ENCODE data around the gene FTO.

The FTO gene

GRCh38 chr16:54118846-54119245, 414.9 kb downstream of the FTO start:
- no peak for DNase-seq (ENCODE audit: low read depth, low spot score)

- DNase-seq (ENCODE audit: low read depth, low spot score): no peak
Measured at GRCh38 chr16:54120846-54121480, 417.0 kb downstream of the FTO start.

GRCh38 chr16:54121539-54122295, 417.8 kb downstream of the FTO start:
- no peak for DNase-seq (ENCODE audit: low read depth, low spot score)

- DNase-seq (ENCODE audit: low read depth, low spot score): no peak
Measured at GRCh38 chr16:54123766-54124165, 419.8 kb downstream of the FTO start.

- no peak for DNase-seq (ENCODE audit: low read depth, low spot score)
Measured at GRCh38 chr16:54125751-54126655, 422.0 kb downstream of the FTO start.

GRCh38 chr16:54126907-54127306, 423.0 kb downstream of the FTO start:
- DNase-seq (ENCODE audit: low read depth, low spot score): no peak

- no peak for DNase-seq (ENCODE audit: low read depth, low spot score)
Measured at GRCh38 chr16:54128629-54129234, 424.8 kb downstream of the FTO start.

GRCh38 chr16:54129810-54130209, 425.9 kb downstream of the FTO start:
- DNase-seq (ENCODE audit: low read depth, low spot score): no peak

GRCh38 chr16:54135361-54136275, 431.7 kb downstream of the FTO start:
- DNase-seq (ENCODE audit: low read depth, low spot score): no peak

GRCh38 chr16:54136276-54136625, 432.3 kb downstream of the FTO start:
- DNase-seq (ENCODE audit: low read depth, low spot score): no peak

GRCh38 chr16:54140057-54140787, 436.3 kb downstream of the FTO start:
- no peak for DNase-seq (ENCODE audit: low read depth, low spot score)

- no peak for DNase-seq (ENCODE audit: low read depth, low spot score)
Measured at GRCh38 chr16:54140788-54141136, 436.8 kb downstream of the FTO start.

GRCh38 chr16:54142787-54143186, 438.8 kb downstream of the FTO start:
- DNase-seq (ENCODE audit: low read depth, low spot score): no peak

GRCh38 chr16:54143410-54143809, 439.5 kb downstream of the FTO start:
- no peak for DNase-seq (ENCODE audit: low read depth, low spot score)

- DNase-seq (ENCODE audit: low read depth, low spot score): no peak
Measured at GRCh38 chr16:54143934-54144571, 440.1 kb downstream of the FTO start.

GRCh38 chr16:54144572-54144947, 440.6 kb downstream of the FTO start:
- no peak for DNase-seq (ENCODE audit: low read depth, low spot score)

- DNase-seq (ENCODE audit: low read depth, low spot score): no peak
Measured at GRCh38 chr16:54145881-54146280, 441.9 kb downstream of the FTO start.

GRCh38 chr16:54148974-54149373, 445.0 kb downstream of the FTO start:
- no peak for DNase-seq (ENCODE audit: low read depth, low spot score)

GRCh38 chr16:54150861-54151260, 446.9 kb downstream of the FTO start:
- DNase-seq (ENCODE audit: low read depth, low spot score): no peak

Measured in smooth muscle cell of the brain vasculature (primary cell).